Neural cell (in vitro differentiated cells): Measurements from ENCODE around the gene ZNF503.

Source experiments
- EP300 ChIP-seq: fragments of 450-650 bp; conservative IDR thresholded peaks from 2 replicates; pipeline ENCODE4 v1.6.1; 2014; ENCODE audit warnings: antibody characterized with exemption, mild to moderate bottlenecking, moderate library complexity; ENCODE audit not compliant: poor library complexity, severe bottlenecking
- EZH2 ChIP-seq: fragments of 200-600, 300-800 bp; shearing (Covaris generic), sonication (generic); IDR thresholded peaks from 2 replicates; pipeline ENCODE4 v1.6.1; 2014; ENCODE audit warnings: antibody characterized with exemption, low read length, borderline replicate concordance, mild to moderate bottlenecking; ENCODE audit not compliant: insufficient read depth, poor library complexity, severe bottlenecking
- MXI1 ChIP-seq: fragments of 450-650 bp; conservative IDR thresholded peaks from 2 replicates; pipeline ENCODE4 v1.6.1; 2014; ENCODE audit warnings: antibody characterized with exemption, mild to moderate bottlenecking; ENCODE audit not compliant: poor library complexity, severe bottlenecking
- POLR2AphosphoS5 ChIP-seq: IDR thresholded peaks from 2 replicates; pipeline ENCODE4 v1.6.1; 2012
- RAD21 ChIP-seq: fragments of 450-650 bp; conservative IDR thresholded peaks from 2 replicates; pipeline ENCODE4 v1.6.1; 2014; ENCODE audit warnings: antibody characterized with exemption, mild to moderate bottlenecking, moderate library complexity
- SMC3 ChIP-seq: fragments of 450-650 bp; conservative IDR thresholded peaks from 2 replicates; pipeline ENCODE4 v1.6.1; 2014; ENCODE audit warnings: antibody characterized with exemption, mild to moderate bottlenecking, moderate library complexity; ENCODE audit not compliant: poor library complexity
- TF ChIP-seq, protein P1 (sequence below): fragments of 450-650 bp; IDR thresholded peaks from 2 replicates; pipeline ENCODE4 v1.5.1; 2014; ENCODE audit warnings: antibody characterized with exemption, mild to moderate bottlenecking, moderate library complexity; ENCODE audit not compliant: poor library complexity, severe bottlenecking

DNA sequence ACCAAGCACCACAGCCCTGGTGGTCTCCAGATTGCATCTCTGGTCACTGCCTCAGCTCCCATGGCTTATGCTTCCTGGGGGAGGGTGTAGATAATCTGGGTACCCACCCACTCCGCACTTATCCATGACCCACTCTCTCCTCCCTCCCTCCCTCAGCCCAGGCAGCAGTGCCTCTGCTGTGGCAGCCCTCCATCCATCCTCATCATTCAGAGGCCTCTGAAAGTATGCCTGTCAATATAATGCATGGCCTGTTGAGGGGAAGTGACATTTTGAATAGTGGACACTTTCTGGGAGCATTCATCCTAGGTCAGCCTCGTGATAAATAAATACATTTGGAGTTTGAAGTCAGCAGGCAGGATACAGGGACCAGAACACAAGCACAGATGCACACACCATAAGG lies 23.2 kb downstream of the ZNF503 start:
- TF ChIP-seq, protein P1, sequence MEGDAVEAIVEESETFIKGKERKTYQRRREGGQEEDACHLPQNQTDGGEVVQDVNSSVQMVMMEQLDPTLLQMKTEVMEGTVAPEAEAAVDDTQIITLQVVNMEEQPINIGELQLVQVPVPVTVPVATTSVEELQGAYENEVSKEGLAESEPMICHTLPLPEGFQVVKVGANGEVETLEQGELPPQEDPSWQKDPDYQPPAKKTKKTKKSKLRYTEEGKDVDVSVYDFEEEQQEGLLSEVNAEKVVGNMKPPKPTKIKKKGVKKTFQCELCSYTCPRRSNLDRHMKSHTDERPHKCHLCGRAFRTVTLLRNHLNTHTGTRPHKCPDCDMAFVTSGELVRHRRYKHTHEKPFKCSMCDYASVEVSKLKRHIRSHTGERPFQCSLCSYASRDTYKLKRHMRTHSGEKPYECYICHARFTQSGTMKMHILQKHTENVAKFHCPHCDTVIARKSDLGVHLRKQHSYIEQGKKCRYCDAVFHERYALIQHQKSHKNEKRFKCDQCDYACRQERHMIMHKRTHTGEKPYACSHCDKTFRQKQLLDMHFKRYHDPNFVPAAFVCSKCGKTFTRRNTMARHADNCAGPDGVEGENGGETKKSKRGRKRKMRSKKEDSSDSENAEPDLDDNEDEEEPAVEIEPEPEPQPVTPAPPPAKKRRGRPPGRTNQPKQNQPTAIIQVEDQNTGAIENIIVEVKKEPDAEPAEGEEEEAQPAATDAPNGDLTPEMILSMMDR: no peak
- no peak for TF ChIP-seq RAD21
- no peak for TF ChIP-seq EP300
- no peak for TF ChIP-seq POLR2AphosphoS5
- TF ChIP-seq EZH2: no peak
- TF ChIP-seq MXI1: no peak
- no peak for TF ChIP-seq SMC3
